ENCODE results near the gene ZFYVE27.

ZFYVE27 gene

DNA sequence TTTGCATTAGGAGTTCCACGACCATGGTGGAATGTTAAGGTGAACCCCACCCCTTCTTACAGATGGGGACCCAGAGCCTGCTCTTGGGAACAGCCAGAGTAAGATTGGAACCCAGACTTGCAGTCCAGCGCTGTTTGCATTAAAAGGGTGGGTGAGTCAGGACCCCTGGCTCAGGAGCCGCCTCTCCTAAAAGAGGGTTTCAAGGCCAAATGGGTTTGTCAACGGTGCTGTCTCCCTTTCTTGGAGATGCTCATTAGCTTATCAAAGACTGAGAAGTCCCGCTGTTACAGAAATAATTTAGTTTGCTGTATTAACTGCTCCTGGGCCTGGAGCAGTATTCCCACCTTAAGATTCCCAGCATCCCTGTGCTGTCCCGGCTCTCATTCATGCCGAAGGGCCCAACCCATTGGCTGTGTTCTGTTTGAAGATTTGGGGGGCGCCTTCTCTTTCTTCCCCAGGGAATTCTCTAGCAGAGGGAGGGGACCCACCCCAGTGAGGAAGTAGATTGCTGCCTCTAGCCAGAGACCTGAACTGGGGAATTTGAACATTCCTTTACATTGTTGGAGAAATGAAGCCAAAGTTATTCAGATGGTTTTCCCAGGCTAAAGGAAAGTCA, 21.6 kb upstream of the ZFYVE27 start:
- no peak for DNase-seq

DNA sequence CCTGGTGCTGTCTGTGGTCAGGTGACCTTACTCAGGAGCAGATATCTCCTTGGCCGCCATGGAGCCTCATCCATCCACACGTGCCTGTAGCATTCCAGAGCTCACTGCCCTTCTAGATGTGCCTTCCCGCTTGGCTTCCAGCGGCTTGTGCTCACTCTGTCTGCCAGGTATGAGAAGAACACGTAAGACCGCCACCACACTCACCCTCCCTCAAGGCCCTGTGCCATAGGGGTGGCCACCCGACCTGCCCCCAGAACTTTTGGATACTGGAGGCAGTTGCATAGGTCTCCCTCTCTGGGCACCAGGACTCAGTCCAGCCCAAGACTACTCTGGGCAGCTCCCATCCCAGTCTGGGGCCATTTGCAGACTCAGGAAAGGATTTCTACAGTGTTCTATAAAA, 19.3 kb upstream of the ZFYVE27 start:
- no peak for DNase-seq

DNA sequence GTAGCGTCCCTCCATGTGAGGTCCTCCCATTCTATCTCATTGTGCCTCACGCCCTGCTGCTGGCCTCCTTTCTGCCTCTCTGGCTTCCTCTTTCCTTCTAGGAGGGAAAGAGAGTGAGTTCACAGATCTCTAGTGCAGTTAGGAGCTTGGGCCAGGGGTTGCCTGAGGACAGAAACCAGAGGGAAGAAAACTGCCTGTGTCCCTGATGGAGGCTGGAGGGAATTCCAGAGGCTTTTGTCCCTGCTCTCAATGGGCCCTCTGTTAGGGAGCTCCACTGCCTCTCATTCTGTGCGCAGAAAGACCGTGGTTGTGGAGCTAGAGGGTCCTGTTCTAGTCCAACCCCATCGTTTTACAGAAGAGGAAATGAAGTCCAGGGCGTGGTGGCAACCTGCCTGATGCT, 18.8 kb upstream of the ZFYVE27 start:
- DNase-seq = no peak

GRCh38 chr10:97718659-97719142, 18.2 kb upstream of the ZFYVE27 start:
- DNase-seq = no peak

GRCh38 chr10:97719602-97720001, 17.3 kb upstream of the ZFYVE27 start:
- DNase-seq = no peak

GRCh38 chr10:97721871-97722780, 14.8 kb upstream of the ZFYVE27 start:
- no peak for DNase-seq

DNA sequence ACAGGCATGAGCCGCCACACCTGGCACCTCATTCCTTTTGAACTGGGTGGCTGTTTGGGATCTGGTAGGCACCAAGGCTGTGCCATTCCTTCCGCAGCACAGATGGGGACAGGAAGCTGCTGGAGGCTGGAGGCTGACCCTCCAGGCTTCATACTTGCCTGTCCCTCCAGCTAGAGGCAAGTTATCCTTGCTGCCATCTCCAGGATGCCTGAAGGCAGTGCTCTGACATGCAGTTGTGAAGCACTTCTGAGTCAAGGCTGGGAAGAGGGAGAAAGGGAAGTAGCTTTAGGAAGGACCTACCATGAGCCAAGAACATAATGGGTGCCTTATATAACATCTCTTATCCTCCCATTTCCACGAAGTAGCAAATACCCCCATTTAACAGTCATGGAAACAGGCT, 13.9 kb upstream of the ZFYVE27 start:
- no peak for DNase-seq

- no peak for DNase-seq
Observed at GRCh38 chr10:97724341-97724941, 12.5 kb upstream of the ZFYVE27 start.

DNA sequence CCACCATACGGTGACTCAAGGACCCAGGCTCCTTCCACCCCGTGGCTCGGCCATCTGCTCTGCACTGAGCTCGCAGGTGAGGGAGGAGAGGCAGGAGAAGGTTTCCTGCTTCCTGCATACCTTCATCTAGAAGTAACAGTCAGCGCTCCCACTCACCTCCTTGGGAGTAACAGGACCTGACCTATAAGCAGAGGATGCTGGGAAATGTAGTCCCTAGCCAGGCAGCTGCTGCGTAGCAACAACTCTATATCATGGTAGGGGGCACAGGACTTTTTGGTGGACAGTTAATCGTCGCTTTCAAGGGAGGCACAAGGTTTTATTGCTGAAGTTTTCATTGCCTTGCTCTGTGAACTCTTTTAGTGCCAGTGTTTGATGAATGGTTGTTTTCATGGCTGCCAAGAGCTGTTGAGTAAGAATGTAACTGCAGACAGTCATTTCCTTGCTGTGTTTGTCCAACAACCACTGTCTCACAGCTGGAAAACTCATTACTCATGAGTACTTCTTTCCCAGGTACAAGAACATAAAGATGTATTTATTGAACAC, 10.2 kb upstream of the ZFYVE27 start:
- DNase-seq = no peak

DNA sequence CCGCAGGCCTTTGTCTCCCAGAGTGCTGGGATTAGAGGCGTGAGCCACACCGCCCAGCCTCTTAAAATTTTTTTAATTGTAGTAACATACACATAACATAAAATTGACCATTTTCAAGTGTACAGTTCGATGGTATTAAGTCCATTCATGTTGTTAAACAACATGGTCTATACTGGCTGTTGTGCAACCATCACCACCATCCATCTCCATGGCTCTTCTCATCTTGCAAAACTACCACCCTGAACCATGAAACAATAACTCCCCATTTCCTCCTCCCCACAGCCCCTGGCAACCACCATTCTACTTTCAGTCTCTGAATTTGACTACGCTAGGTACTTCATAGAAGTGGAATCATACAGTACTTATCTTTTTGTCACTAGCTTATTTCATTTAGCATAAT, 7.9 kb upstream of the ZFYVE27 start:
- DNase-seq = no peak

DNA sequence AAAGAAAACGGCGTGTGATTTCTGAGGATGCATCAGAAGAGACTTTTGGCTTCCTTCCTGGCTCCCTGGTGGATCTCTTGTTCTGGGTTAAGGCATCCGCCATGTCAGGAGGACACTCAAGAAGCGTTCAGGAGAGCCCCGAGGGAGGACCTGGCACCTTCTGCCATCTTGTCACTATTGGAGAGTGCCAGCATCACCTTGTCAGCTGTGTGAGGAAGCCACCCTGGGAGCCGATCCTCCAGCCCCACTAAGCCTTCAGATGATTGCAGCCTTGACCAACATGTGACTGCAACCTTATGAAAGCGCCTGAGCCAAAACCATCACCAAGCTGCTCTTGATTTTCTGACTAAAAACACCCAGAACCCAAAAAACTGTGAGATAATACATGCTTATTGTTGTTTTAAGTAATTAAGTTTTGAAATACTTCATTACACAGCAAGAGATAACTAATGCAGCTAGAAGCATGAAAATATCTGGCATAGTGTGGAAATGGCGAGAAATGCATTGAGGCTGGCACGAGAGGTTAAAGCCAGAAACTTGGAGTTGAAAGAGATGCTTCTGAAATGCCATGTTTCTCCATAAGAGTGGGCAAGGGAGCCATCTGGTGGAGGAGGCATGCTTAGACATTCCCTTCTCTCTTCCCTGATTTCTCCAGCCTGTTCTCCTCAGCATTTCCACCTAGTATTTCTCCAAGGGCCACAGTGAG, 5.4 kb upstream of the ZFYVE27 start:
- peak; percentile 38 for DNase-seq

DNA sequence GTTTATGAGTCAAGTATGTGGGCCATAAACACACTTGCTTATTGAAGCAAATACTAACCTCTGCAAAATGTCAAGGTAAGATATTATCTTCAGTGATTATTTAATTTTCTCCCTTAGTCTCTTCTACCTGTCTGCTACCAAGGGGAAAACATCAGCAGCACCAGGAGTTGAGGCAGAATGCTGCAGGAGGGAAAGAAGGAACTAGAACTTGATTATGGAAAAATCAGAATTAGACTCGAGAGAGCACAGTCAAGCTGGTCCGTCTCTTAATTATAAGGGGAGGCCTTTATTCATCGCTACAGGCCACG, 4.9 kb upstream of the ZFYVE27 start:
- no peak for DNase-seq

GRCh38 chr10:97733256-97733655, 3.7 kb upstream of the ZFYVE27 start:
- DNase-seq = no peak

DNA sequence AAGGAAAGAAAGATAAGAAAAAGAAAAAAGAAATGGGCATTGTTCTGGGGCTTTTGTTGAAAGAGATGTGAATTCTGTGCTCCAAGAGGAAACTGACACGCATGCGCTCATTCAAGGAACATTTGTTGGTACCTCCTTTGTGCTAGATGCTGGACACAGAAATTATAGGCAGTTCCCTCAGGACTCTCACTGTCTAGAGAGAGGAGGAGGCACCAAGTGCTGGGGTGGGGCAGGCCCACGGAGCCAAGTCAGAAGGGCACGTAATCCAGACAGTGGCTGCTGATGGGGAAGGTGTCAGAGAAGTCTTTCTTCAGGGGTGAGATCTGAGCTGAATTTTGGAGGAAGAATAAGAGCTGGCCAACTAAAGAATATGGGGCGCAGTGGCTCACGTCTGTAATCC, 2.9 kb upstream of the ZFYVE27 start:
- no peak for DNase-seq

- no peak for DNase-seq
Observed at GRCh38 chr10:97736403-97736901, 476 bp upstream of the ZFYVE27 start.

- DNase-seq = no peak
Observed at GRCh38 chr10:97737770-97738265, 890 bp downstream of the ZFYVE27 start.

DNA sequence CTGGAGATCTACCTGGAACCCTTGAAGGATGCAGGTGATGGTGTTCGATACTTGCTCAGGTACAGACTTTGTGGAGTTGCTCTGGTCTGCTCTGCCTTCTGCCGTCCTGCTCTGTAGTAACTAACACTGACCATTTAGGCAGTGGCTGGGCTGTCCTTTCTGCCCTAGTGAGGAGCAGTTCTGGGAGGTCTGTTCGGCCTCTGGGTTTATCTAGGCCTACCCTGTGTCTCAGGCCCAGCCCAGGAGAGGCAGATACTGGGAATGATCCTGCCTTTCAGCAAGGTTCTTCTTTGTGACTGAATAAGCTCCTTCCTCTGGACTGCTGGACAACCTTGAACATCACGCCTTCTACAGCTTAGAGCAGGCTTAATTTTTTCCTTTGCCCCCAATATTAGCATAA, 1.7 kb downstream of the ZFYVE27 start:
- no peak for DNase-seq

GRCh38 chr10:97740613-97741012, 3.7 kb downstream of the ZFYVE27 start:
- DNase-seq = no peak

DNA sequence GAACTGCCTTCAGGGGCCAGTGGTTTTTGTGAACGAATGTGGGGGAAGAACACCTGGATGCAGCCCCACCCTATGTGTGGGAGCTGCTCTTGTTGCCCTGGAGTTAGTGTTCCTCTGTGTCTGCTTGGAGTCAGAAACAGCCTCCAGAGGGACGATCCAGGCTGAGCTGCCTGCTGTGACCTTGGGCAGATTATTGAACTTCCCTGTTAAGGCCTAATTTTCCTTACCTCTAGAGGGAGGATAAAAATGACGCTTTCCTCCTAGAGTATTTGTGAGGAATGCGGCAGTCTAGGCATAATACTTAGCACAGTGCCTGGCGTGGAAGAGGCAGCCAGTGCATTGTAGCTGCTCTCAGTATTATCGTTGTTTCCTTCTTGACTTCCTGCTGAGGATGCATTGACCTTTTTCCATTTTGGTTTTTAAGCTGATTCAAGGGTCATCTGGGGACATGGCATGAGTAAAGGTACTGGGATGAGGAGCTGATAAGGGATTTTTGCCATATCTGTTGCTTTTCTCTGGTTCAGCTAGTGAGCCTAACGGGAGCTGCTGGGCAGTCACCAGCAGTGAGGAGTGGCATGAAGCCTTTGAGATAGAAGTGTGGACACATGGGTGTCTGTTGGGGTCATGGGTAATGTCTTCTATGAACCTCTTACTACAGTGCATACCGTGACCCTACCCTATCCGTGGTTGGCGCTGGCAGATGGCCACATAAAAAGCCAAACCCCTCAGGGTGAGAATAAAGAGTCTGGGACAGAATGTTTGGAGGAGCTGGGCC, 6.4 kb downstream of the ZFYVE27 start:
- no peak for DNase-seq

DNA sequence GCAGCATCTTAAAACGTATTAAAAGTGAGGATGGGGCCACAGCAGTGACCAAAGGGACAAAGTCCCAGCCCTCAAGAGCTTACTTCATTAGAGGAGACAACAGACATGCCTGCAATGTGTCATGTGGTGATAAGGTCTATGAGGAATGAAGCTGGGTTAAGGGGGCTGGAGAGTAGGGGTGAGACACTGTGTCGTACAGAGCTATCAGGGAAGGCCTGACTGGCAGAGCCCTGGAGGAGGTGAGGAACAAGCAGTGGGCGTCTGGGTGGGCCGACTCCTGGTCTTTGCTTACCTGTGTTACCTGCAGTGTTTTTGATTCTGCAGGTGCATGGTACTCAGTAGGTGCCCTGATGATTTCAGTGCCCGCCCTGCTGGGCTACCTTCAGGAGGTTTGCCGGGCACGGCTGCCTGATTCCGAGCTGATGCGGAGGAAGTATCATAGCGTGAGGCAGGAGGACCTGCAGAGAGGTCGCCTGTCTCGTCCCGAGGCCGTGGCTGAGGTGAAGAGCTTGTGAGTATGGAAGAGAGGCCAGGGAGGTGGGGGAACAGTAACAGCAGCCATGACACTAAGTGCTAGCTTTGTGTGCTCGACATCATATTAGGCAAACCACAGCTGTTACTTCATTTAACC, 7.6 kb downstream of the ZFYVE27 start:
- no peak for DNase-seq

DNA sequence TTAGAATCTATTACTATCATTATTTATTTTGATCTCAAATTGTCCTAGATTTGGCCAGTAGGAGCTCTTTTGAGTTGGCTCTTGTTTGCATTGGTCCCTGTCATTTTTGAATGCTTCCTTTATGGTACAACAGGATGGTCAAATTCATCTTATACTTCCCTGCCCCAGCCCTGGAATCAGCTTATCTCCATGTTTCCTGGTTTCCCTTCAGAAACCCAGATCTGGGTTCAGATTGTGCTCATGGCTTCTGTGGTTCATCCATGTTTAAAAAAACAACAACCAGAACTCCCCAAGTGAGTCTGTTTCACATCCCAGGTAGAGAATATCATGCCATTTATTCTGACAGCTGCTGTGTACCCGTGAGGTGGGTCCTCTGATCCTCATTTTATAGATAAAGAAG, 10.6 kb downstream of the ZFYVE27 start:
- no peak for DNase-seq

GRCh38 chr10:97748116-97748515, 11.2 kb downstream of the ZFYVE27 start:
- no peak for DNase-seq

All from activated T-cell treated with anti-CD3 and anti-CD28 coated beads, Interleukin-2, amount 50 U/mL, for 1 hour (primary cell).